Raji (cell line): Measurements from ENCODE around the gene SPDYE4.

ENCODE experiments used
- POLR2A ChIP-seq: IDR thresholded peaks from 2 replicates; pipeline ENCODE4 v1.6.1; 2011; ENCODE audit warnings: low read depth, low read length, control low read depth; ENCODE audit not compliant: insufficient read depth

The SPDYE4 gene

GRCh38 chr17:8710813-8711212 lies 47.5 kb downstream of the SPDYE4 start:
- TF ChIP-seq POLR2A: no peak

- TF ChIP-seq POLR2A: no peak
Observed at GRCh38 chr17:8709006-8709405, 49.3 kb downstream of the SPDYE4 start.

GRCh38 chr17:8708025-8708461 lies 50.3 kb downstream of the SPDYE4 start:
- no peak for TF ChIP-seq POLR2A

GRCh38 chr17:8707332-8708024 lies 50.9 kb downstream of the SPDYE4 start:
- no peak for TF ChIP-seq POLR2A

- no peak for TF ChIP-seq POLR2A
Observed at GRCh38 chr17:8706431-8706830, 51.9 kb downstream of the SPDYE4 start.

GRCh38 chr17:8705427-8705826 lies 52.9 kb downstream of the SPDYE4 start:
- no peak for TF ChIP-seq POLR2A

GRCh38 chr17:8703001-8703400 lies 55.3 kb downstream of the SPDYE4 start:
- no peak for TF ChIP-seq POLR2A

GRCh38 chr17:8701754-8702153 lies 56.6 kb downstream of the SPDYE4 start:
- no peak for TF ChIP-seq POLR2A

- TF ChIP-seq POLR2A: no peak
Observed at GRCh38 chr17:8701221-8701620, 57.1 kb downstream of the SPDYE4 start.
